B cell (primary cell): Measurements from ENCODE around the gene TRIM56. TPM values are rescaled to one million over a fixed set of nuclear protein-coding genes. Genes with fewer than 3 reads are reported as not detected.
"Not testable (repeated sequence)": the region's sequence is repeated elsewhere in the genome, so short reads cannot be mapped to it uniquely, and the experiment has no call there.

Experiments
- ATAC-seq: fragments of 200-7000 bp; cut with Tn5 transposase; one replicate; pipeline ENCODE4 v1.10.0; 2021; ENCODE audit warnings: low read depth, mild to moderate bottlenecking, moderate number of reproducible peaks, moderate library complexity
- CTCF ChIA-PET: fragments of 350-600 bp; sonication (Branson Sonifier 250); formaldehyde crosslinking; loops from one replicate; lab custom pipeline; 2021; ENCODE audit warnings: antibody characterized with exemption, inconsistent platforms; lab: Charles Lee
- POLR2A ChIA-PET: fragments of 350-600 bp; sonication (Branson Sonifier 250); formaldehyde crosslinking; loops from one replicate; lab custom pipeline; 2021; ENCODE audit warnings: antibody characterized with exemption; lab: Charles Lee
- DNase-seq: peaks from one replicate; pipeline ENCODE4 v3.0.0; 2013
- H2AFZ ChIP-seq: 2 replicates; pipeline ENCODE4 v1.6.1; 2012; ENCODE audit warnings: mild to moderate bottlenecking, low read depth, low read length; ENCODE audit not compliant: insufficient read depth, poor library complexity, severe bottlenecking
- H3K27ac ChIP-seq, 2 donors: 1 replicate in 1 of 2; 2 replicates in 1 of 2; pipeline ENCODE4 v1.5.1; 2012 to 2013; ENCODE audit warnings: low read length in 2 of 2, mild to moderate bottlenecking in 2 of 2, moderate library complexity in 1 of 2
- H3K27me3 ChIP-seq, 4 experiments: fragments of 200-600 bp in 1 of 4; sonication (generic) in 1 of 4; replicated peaks in 1 of 4; 1 replicate in 2 of 4; 2 replicates in 2 of 4; pipeline versions ENCODE4 v1.6.1 to v1.7.0; 2013 to 2016; ENCODE audit warnings: low read length in 3 of 4, mild to moderate bottlenecking in 2 of 4, mixed read lengths in 1 of 4, moderate library complexity in 1 of 4; ENCODE audit not compliant: insufficient read depth in 4 of 4, control insufficient read depth in 3 of 4; ENCODE audit errors: control extremely low read depth in 1 of 4
- H3K36me3 ChIP-seq, 2 experiments: replicated peaks in 1 of 2; 1 replicate in 1 of 2; 2 replicates in 1 of 2; pipeline versions ENCODE4 v1.6.1 to v1.7.1; 2013; ENCODE audit warnings: low read length in 1 of 2; ENCODE audit not compliant: insufficient read depth in 2 of 2, control insufficient read depth in 1 of 2; ENCODE audit errors: control extremely low read depth in 1 of 2, extremely low read depth in 1 of 2
- H3K4me1 ChIP-seq, 2 donors: fragments of 200-600 bp in 1 of 2; sonication (generic) in 1 of 2; 1 replicate in 1 of 2; 2 replicates in 1 of 2; pipeline versions ENCODE4 v1.5.1 to v1.6.1; 2013 to 2017; ENCODE audit warnings: low read length in 2 of 2; ENCODE audit not compliant: control insufficient read depth in 2 of 2, insufficient read depth in 2 of 2
- H3K4me2 ChIP-seq: replicated peaks from 2 replicates; pipeline ENCODE3; 2012; ENCODE audit warnings: mild to moderate bottlenecking, low read depth, low read length; ENCODE audit not compliant: poor library complexity, severe bottlenecking
- H3K4me3 ChIP-seq, 5 experiments: fragments of 200-600 bp in 1 of 5; sonication (generic) in 1 of 5; 1 replicate in 3 of 5; 2 replicates in 2 of 5; pipeline versions ENCODE4 v1.5.1 to v1.7.0; 2011 to 2016; ENCODE audit warnings: low read length in 4 of 5, mild to moderate bottlenecking in 4 of 5, low read depth in 2 of 5, control low read depth in 1 of 5, moderate library complexity in 1 of 5; ENCODE audit not compliant: insufficient read depth in 1 of 5; ENCODE audit errors: control extremely low read depth in 1 of 5, extremely low read depth in 1 of 5
- H3K79me2 ChIP-seq: fragments of 200-600 bp; sonication (generic); one replicate; pipeline ENCODE4 v1.6.0; 2016; ENCODE audit warnings: low read length; ENCODE audit not compliant: control insufficient read depth, insufficient read depth
- H3K9ac ChIP-seq: fragments of 200-600 bp; sonication (generic); 2 replicates; pipeline ENCODE4 v1.6.1; 2017; ENCODE audit warnings: mild to moderate bottlenecking, low read length, moderate library complexity
- H3K9me3 ChIP-seq, 3 donors: one replicate each; pipeline versions ENCODE4 v1.6.1 to v1.7.1; 2013; ENCODE audit warnings: low read length in 2 of 3; ENCODE audit not compliant: control insufficient read depth in 2 of 3, insufficient read depth in 1 of 3; ENCODE audit errors: control extremely low read depth in 1 of 3
- H4K20me1 ChIP-seq: 2 replicates; pipeline ENCODE4 v1.6.0; 2012; ENCODE audit warnings: mild to moderate bottlenecking, low read length; ENCODE audit not compliant: insufficient read depth, control insufficient read depth, poor library complexity, severe bottlenecking
- H3K27ac Mint-ChIP-seq: one replicate; pipeline ENCODE4 v1.8.0; 2021; ENCODE audit warnings: mixed read lengths
- H3K27me3 Mint-ChIP-seq: one replicate; pipeline ENCODE4 v1.8.0; 2021; ENCODE audit warnings: mixed read lengths
- H3K4me1 Mint-ChIP-seq: one replicate; pipeline ENCODE4 v1.8.0; 2021; ENCODE audit warnings: mixed read lengths
- H3K4me3 Mint-ChIP-seq: one replicate; pipeline ENCODE4 v1.8.0; 2021; ENCODE audit warnings: mixed read lengths
- H3K9me3 Mint-ChIP-seq: one replicate; pipeline ENCODE4 v1.8.0; 2022; ENCODE audit warnings: mixed read lengths; ENCODE audit not compliant: insufficient read depth
- CTCF ChIP-seq: fragments of 200-600 bp; IDR thresholded peaks from one replicate; pipeline ENCODE4 v1.8.0; 2022; ENCODE audit warnings: antibody characterized with exemption, mild to moderate bottlenecking
- EZH2 ChIP-seq: IDR thresholded peaks from 2 replicates; pipeline ENCODE4 v1.6.1; 2012; ENCODE audit warnings: borderline replicate concordance, low read depth, mild to moderate bottlenecking, moderate library complexity, low read length; ENCODE audit not compliant: insufficient read depth, poor library complexity, severe bottlenecking
- WGBS: methylation state at CpG from one replicate; pipeline ENCODE4 v1.1.5; 2013; ENCODE audit warnings: missing lambda C conversion rate; ENCODE audit not compliant: insufficient coverage; 5-methylcytosine and 5-hydroxymethylcytosine counted together
- intact Hi-C: fragments of 100-400 bp; cut with micrococcal nuclease; formaldehyde crosslinking; loops from one replicate; pipeline ENCODE4 v1.10.0; 2022
- polyA plus RNA-seq: library from polyadenylated mRNA; depleted of rRNA; stranded (reverse); fragments of >200 nt; gene quantifications from 2 replicates; pipeline ENCODE4 v1.2.3, GENCODE V29; 2012
- total RNA-seq, 2 donors: library from RNA; stranded (reverse); fragments of 120-200 nt in 1 of 2; gene quantifications; 1 replicate in 1 of 2; 2 replicates in 1 of 2; pipeline versions ENCODE4 v1.2.3 to v1.2.4, GENCODE V29; 2013 to 2022

The TRIM56 gene
- total and polyA plus RNA-seq, 2 donors (not counting 1 experiment from before 2014, with no cell fraction given) = 8.4 to 85.7 TPM

DNA sequence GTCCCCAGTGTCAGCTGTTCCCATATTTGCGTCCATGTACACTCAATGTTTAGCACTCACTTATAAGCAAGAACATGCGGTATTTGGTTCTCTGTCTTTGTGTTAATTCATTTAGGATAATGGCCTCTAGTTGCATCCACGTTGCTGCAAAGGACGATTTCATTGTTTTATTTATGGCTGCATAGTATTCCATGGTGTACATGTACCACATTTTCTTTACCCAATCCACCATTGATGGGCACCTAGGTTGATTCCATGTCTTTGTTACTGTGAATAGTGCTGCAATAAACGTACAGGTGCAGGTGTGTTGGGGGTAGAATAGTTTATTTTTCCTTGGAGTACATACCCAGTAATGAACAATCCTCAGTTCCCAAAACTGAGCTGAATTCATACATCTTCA, 24.3 kb upstream of the TRIM56 start:
- intact Hi-C loops = no loop called here
- no CpG with 5 or more reads among the region's 5 CpGs for WGBS
- Histone ChIP-seq H3K79me2 (no peaks in the 10 kb centered on the region), H3K27ac (no peak overlapping the region), H2AFZ (no peak overlapping the region), H3K4me1 (no peaks in the 10 kb centered on the region), H3K9ac (no peak overlapping the region), H3K4me2 (no peak overlapping the region), H3K27me3 (peaks cover 0 to 33% (median 6%) of the 10 kb centered on the region in 4 experiments), H3K9me3 (no peaks in the 10 kb centered on the region), H4K20me1 (no peaks in the 10 kb centered on the region), H3K4me3 (no peak overlapping the region), H3K36me3 (no peaks in the 10 kb centered on the region)
- Mint-ChIP-seq H3K27ac (no peak overlapping the region), H3K9me3 (no peaks in the 10 kb centered on the region), H3K4me1 (no peaks in the 10 kb centered on the region), H3K4me3 (no peak overlapping the region), H3K27me3 (peaks cover 54% of the 10 kb centered on the region)
- ATAC-seq (no peak), DNase-seq (no peak)
- TF ChIP-seq EZH2 (no peak), CTCF (no peak)
- ChIA-PET POLR2A (no interaction called here), CTCF (interaction anchor here (1.0 to 1.5 kb wide), 5 partner anchors 14 to 168 kb away, joined by 3 to 4 read pairs (median 4); partner anchors contain the start of gene ACHE)

DNA sequence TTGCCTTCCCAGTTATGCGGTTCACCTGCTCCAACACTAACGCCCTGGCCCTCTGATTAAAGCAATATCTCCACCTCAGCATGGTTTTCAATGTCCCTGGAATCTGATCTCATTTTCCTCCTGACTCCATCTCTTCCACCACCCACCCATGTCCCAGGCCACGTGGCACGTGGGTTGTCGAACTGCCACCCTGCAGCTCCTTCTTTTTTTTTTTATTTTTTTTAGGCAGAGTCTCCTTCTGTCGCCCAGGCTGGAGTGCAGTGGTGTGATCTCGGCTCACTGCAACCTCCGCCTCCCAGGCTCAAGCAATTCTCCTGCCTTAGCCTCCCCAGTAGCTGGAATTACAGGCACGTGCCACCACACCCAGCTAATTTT, 21.1 kb upstream of the TRIM56 start:
- H3K79me2 ChIP-seq, H3K4me3 Mint-ChIP-seq, H3K9ac ChIP-seq, H3K4me1 Mint-ChIP-seq, H3K9me3 ChIP-seq, H3K27ac ChIP-seq, H2AFZ ChIP-seq, H3K4me3 ChIP-seq, DNase-seq, H3K27ac Mint-ChIP-seq, H3K36me3 ChIP-seq, intact Hi-C loops, H3K4me2 ChIP-seq, H4K20me1 ChIP-seq, ATAC-seq, H3K9me3 Mint-ChIP-seq, POLR2A ChIA-PET, H3K4me1 ChIP-seq: not testable (repeated sequence)
- CTCF ChIA-PET = interaction anchor here (1.7 kb wide), 1 partner anchor 13 kb away, joined by 3 read pairs; no protein-coding TSS in a partner anchor
- H3K27me3 Mint-ChIP-seq = peaks cover 47% of the 10 kb centered on the region
- peaks cover 0 to 16% (median 6%) of the 10 kb centered on the region in 4 experiments for H3K27me3 ChIP-seq
- 58% methylated on average over 5 of the region's 9 CpGs for WGBS

DNA sequence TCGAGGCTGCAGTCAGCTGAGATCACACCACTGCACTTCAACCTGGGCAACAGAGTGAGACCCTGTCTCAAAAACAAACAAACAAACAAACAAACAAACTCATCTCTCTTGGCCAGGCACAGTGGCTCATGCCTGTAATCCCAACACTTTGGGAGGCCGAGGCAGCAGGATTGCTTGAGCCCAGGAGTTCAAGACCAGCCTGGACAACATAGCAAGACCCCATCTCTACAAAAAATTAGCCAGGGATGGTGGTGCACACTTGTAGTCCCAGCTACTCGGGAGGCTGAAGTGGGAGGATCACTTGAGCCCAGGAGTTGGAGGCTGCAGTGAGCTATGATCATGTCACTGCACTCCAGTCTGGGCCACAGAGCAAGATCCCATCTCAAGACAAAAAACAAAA, 20.1 kb upstream of the TRIM56 start:
- H3K9me3 ChIP-seq, H3K4me1 Mint-ChIP-seq, H3K79me2 ChIP-seq, H3K4me2 ChIP-seq, H3K9me3 Mint-ChIP-seq, H3K4me3 ChIP-seq, H3K4me3 Mint-ChIP-seq, intact Hi-C loops, DNase-seq, H3K27ac Mint-ChIP-seq, H4K20me1 ChIP-seq, H3K36me3 ChIP-seq, ATAC-seq, H3K27ac ChIP-seq, H3K9ac ChIP-seq, POLR2A ChIA-PET, H3K4me1 ChIP-seq, H2AFZ ChIP-seq: not testable (repeated sequence)
- WGBS = 71% methylated on average over 1 of the region's 3 CpGs
- H3K27me3 Mint-ChIP-seq = peaks cover 43% of the 10 kb centered on the region
- H3K27me3 ChIP-seq = peaks cover 0 to 14% (median 5%) of the 10 kb centered on the region in 4 experiments
- CTCF ChIA-PET = interaction anchor here (1.7 kb wide), 1 partner anchor 12 kb away, joined by 3 read pairs; no protein-coding TSS in a partner anchor
